ENCODE measurements around the gene SMAD6. TPM values are rescaled to one million over a fixed set of nuclear protein-coding genes. Genes with fewer than 3 reads are reported as not detected.

SMAD6 gene
- total and polyA plus RNA-seq, 12 donors: 1.9 to 31.9 (median 7.4) TPM

- H3K27me3 ChIP-seq: no peaks in the 10 kb centered on the region
- H3K4me1 ChIP-seq (replicated peaks in 1 of 2): no peaks in the 10 kb centered on the region
- no peaks in the 10 kb centered on the region for H3K9me3 ChIP-seq (replicated peaks in 1 of 3)
- 71 to 100% (median 93%) methylated on average over 1 to 2 of the region's 2 CpGs for WGBS, 4 donors
- DNase-seq: no peak
- no peak overlapping the region for H3K4me3 ChIP-seq
- no peaks in the 10 kb centered on the region for H3K36me3 ChIP-seq (replicated peaks in 1 of 2)
- H3K27ac ChIP-seq: no peak overlapping the region
- intact Hi-C loops (cut with DNase I): no loop called here
- TF ChIP-seq POLR2A (IDR thresholded peaks at IDR 0.05): no peak
- no peak for TF ChIP-seq CTCF (IDR thresholded peaks at IDR 0.05)
These were observed 46.0 kb upstream of the SMAD6 start for GRCh38 chr15:66655997-66656396.

- no peak overlapping the region for H3K27ac ChIP-seq
- H3K36me3 ChIP-seq (replicated peaks in 1 of 2): no peaks in the 10 kb centered on the region
- no peaks in the 10 kb centered on the region for H3K27me3 ChIP-seq
- H3K4me1 ChIP-seq (replicated peaks in 1 of 2): no peaks in the 10 kb centered on the region
- 80 to 86% (median 83%) methylated on average over 8 to 9 of the region's 9 CpGs for WGBS, 4 donors
- no peak overlapping the region for H3K4me3 ChIP-seq
- no peak for DNase-seq
- TF ChIP-seq CTCF (IDR thresholded peaks at IDR 0.05) (no peak), POLR2A (IDR thresholded peaks at IDR 0.05) (no peak)
- H3K9me3 ChIP-seq (replicated peaks in 1 of 3): no peaks in the 10 kb centered on the region
- intact Hi-C loops (cut with DNase I): no loop called here
These were observed 44.6 kb upstream of the SMAD6 start for GRCh38 chr15:66657185-66658020.

- no peak overlapping the region for H3K4me3 ChIP-seq
- H3K36me3 ChIP-seq (replicated peaks in 1 of 2): no peaks in the 10 kb centered on the region
- no peaks in the 10 kb centered on the region for H3K27me3 ChIP-seq
- WGBS, 4 donors: 52 to 76% (median 63%) methylated on average over 5 of the region's 5 CpGs
- no peak for TF ChIP-seq CTCF (IDR thresholded peaks at IDR 0.05)
- no peak for TF ChIP-seq POLR2A (IDR thresholded peaks at IDR 0.05)
- H3K27ac ChIP-seq: no peak overlapping the region
- no peak for DNase-seq
- no peaks in the 10 kb centered on the region for H3K9me3 ChIP-seq (replicated peaks in 1 of 3)
- intact Hi-C loops (cut with DNase I): no loop called here
- H3K4me1 ChIP-seq (replicated peaks in 1 of 2): no peaks in the 10 kb centered on the region
These were observed 44.0 kb upstream of the SMAD6 start for GRCh38 chr15:66658044-66658443.

GRCh38 chr15:66658855-66659254 is 43.2 kb upstream of the SMAD6 start:
- intact Hi-C loops (cut with DNase I): no loop called here

More at GRCh38 chr15:66658855-66659254, 43.2 kb upstream of the SMAD6 start:
- Histone ChIP-seq H3K9me3 (replicated peaks in 1 of 3) (no peaks in the 10 kb centered on the region), H3K27ac (no peak overlapping the region), H3K4me3 (no peak overlapping the region), H3K36me3 (replicated peaks in 1 of 2) (no peaks in the 10 kb centered on the region), H3K4me1 (replicated peaks in 1 of 2) (no peaks in the 10 kb centered on the region), H3K27me3 (no peaks in the 10 kb centered on the region)
- TF ChIP-seq POLR2A (IDR thresholded peaks at IDR 0.05) (no peak), CTCF (IDR thresholded peaks at IDR 0.05) (no peak)
- 90 to 98% (median 94%) methylated on average over 2 of the region's 2 CpGs for WGBS, 4 donors
- no peak for DNase-seq
